HepG2 (cell line): ENCODE measurements around the gene EHBP1. TPM values are rescaled to one million over a fixed set of nuclear protein-coding genes. Genes with fewer than 3 reads are reported as not detected.

Experiments
- ATAC-seq: fragments of 200-7000 bp; cut with Tn5 transposase; 3 replicates; pipeline ENCODE4 v1.9.1; 2020; ENCODE audit warnings: mild to moderate bottlenecking, moderate library complexity
- BruUV-seq: library from RNA; stranded (reverse); fragments of 400-500 nt; replicated peaks from 2 replicates; lab custom pipeline; 2021; lab: Mats Ljungman, UMichigan
- CTCF ChIA-PET: fragments of 300-600 bp; formaldehyde crosslinking; extraction: SDS; loops from one replicate; lab custom pipeline; 2021; ENCODE audit warnings: low total read pairs, inconsistent platforms, low intra/inter-chr PET ratio; lab: Yijun Ruan, JAX
- POLR2A ChIA-PET: fragments of 350-600 bp; sonication (Branson Sonifier 250); formaldehyde crosslinking; loops from one replicate; lab custom pipeline; 2020; ENCODE audit warnings: antibody characterized with exemption, inconsistent platforms; lab: Yijun Ruan, JAX
- DNase-seq: peaks from one replicate; pipeline ENCODE4 v3.0.0-alpha.2; 2015; ENCODE audit warnings: low spot score
- FAIRE-seq: peaks from 3 replicates; lab custom pipeline; 2011; peaks lifted over from hg19 to GRCh38; lab: Jason Lieb, UNC
- H2AFZ ChIP-seq: one replicate; pipeline ENCODE4 v1.6.1; 2011; ENCODE audit warnings: low read length, inconsistent platforms
- H3K27ac ChIP-seq: fragments of 300-600 bp; 3 replicates; pipeline ENCODE4 v1.8.0; 2011; ENCODE audit warnings: mixed run types, mild to moderate bottlenecking, mixed read lengths, low read length, inconsistent platforms; ENCODE audit not compliant: insufficient read depth; ENCODE audit errors: extremely low read length
- H3K27me3 ChIP-seq, 2 experiments: fragments of 200-600 bp in 1 of 2; 2 replicates in 1 of 2; 3 replicates in 1 of 2; pipeline versions ENCODE4 v1.6.0 to v1.8.0; 2011; ENCODE audit warnings: low read length in 2 of 2, mild to moderate bottlenecking in 2 of 2, moderate library complexity in 2 of 2, inconsistent platforms in 1 of 2; ENCODE audit not compliant: insufficient read depth in 2 of 2, control insufficient read depth in 1 of 2
- H3K36me3 ChIP-seq, 2 experiments: fragments of 200-600 bp in 1 of 2; replicated peaks in 1 of 2; 2 replicates in 1 of 2; 3 replicates in 1 of 2; pipeline versions ENCODE4 v1.5.1 to v1.8.0; 2011; ENCODE audit warnings: low read length in 2 of 2, inconsistent platforms in 1 of 2; ENCODE audit not compliant: insufficient read depth in 2 of 2, control insufficient read depth in 1 of 2
- H3K4me1 ChIP-seq: 2 replicates; pipeline ENCODE4 v1.5.1; 2012; ENCODE audit warnings: low read length, inconsistent platforms; ENCODE audit not compliant: insufficient read depth
- H3K4me2 ChIP-seq: 2 replicates; pipeline ENCODE4 v1.6.0; 2011; ENCODE audit warnings: low read depth, low read length, inconsistent platforms
- H3K4me3 ChIP-seq, 3 experiments: fragments of 200-600 bp in 1 of 3; sonication (generic), shearing (Covaris generic) in 1 of 3; replicated peaks in 1 of 3; 2 replicates each; pipeline ENCODE4 v1.5.1; 2011 to 2016; ENCODE audit warnings: low read length in 3 of 3, inconsistent platforms in 2 of 3, low read depth in 2 of 3, mild to moderate bottlenecking in 2 of 3, control low read depth in 1 of 3, mixed read lengths in 1 of 3; ENCODE audit not compliant: insufficient read depth in 1 of 3
- H3K79me2 ChIP-seq: one replicate; pipeline ENCODE4 v1.6.1; 2011; ENCODE audit warnings: low read length, inconsistent platforms; ENCODE audit not compliant: insufficient read depth
- H3K9ac ChIP-seq: 2 replicates; pipeline ENCODE4 v1.6.0; 2011; ENCODE audit warnings: mild to moderate bottlenecking, low read depth, low read length, inconsistent platforms; ENCODE audit not compliant: insufficient read depth
- H3K9me3 ChIP-seq: 2 replicates; pipeline ENCODE4 v1.5.1; 2012; ENCODE audit warnings: mild to moderate bottlenecking, low read length
- H4K20me1 ChIP-seq: 2 replicates; pipeline ENCODE4 v1.6.0; 2011; ENCODE audit warnings: inconsistent platforms, mild to moderate bottlenecking, low read length, moderate library complexity; ENCODE audit not compliant: insufficient read depth
- SP5 ChIP-seq: IDR thresholded peaks from 2 replicates; pipeline ENCODE4 v1.6.1; 2016; ENCODE audit warnings: low read depth, borderline replicate concordance
- TARDBP ChIP-seq: sonication (generic); formaldehyde crosslinking; IDR thresholded peaks from 2 replicates; pipeline ENCODE4 v1.8.0; 2022; ENCODE audit warnings: mild to moderate bottlenecking, missing genetic modification reagents
- ZMYM4 ChIP-seq: sonication (generic); formaldehyde crosslinking; IDR thresholded peaks from 2 replicates; pipeline ENCODE4 v1.8.1; 2023; ENCODE audit warnings: mild to moderate bottlenecking, missing genetic modification reagents
- ZNF646 ChIP-seq: sonication (generic); formaldehyde crosslinking; IDR thresholded peaks from 2 replicates; pipeline ENCODE4 v1.9.0; 2021; ENCODE audit warnings: mild to moderate bottlenecking, missing genetic modification reagents
- ZSCAN25 ChIP-seq: sonication (generic); formaldehyde crosslinking; IDR thresholded peaks from 2 replicates; pipeline ENCODE4 v1.8.0; 2022; ENCODE audit warnings: mild to moderate bottlenecking, missing genetic modification reagents
- WGBS: methylation state at CpG from one replicate; pipeline ENCODE4 v1.1.6; 2017; ENCODE audit warnings: low lambda C conversion rate; 5-methylcytosine and 5-hydroxymethylcytosine counted together
- in situ Hi-C: cut with HindIII; loops from 2 replicates; pipeline ENCODE4 v1.10.0; 2017; ENCODE audit warnings: low pct_unique_long_range_greater_than_20kb; ENCODE audit not compliant: extremely low pct_ligation_motif_present
- intact Hi-C: fragments of 100-400 bp; cut with micrococcal nuclease; formaldehyde crosslinking; loops from one replicate; pipeline ENCODE4 v1.10.0; 2022; ENCODE audit not compliant: unreplicated experiment
- polyA plus RNA-seq, 8 experiments: library from polyadenylated mRNA; depleted of rRNA in 3 of 8; stranded (reverse) in 7 of 8; unstranded in 1 of 8; fragments of >200 nt; fragmentation: Illumina TruSeq in 4 of 8; extraction: Trizol in 4 of 8; gene quantifications; 2 replicates each; pipeline versions ENCODE4 v1.2.1 to v1.2.3, GENCODE V29; 2011 to 2016; ENCODE audit warnings: low read depth in 4 of 8, missing spikeins in 1 of 8, mixed read lengths in 1 of 8; ENCODE audit not compliant: insufficient read depth in 1 of 8
- total RNA-seq, 5 experiments: library from RNA; depleted of rRNA; stranded (reverse); fragments of >200 nt; fragmentation: Illumina TruSeq; extraction: Trizol; gene quantifications; 2 replicates each; pipeline ENCODE4 v1.2.3, GENCODE V29; 2016; ENCODE audit warnings: low read depth in 1 of 5
- TF ChIP-seq, protein P1 (sequence below): sonication (generic); formaldehyde crosslinking; IDR thresholded peaks from 2 replicates; pipeline ENCODE4 v1.5.1; 2020; ENCODE audit warnings: mild to moderate bottlenecking, missing genetic modification reagents, borderline replicate concordance

The EHBP1 gene
- total and polyA plus RNA-seq, 2 of the 13 experiments (the other 11 are each of a cell fraction or from before 2014, with no cell fraction given) = 93.5 to 146 TPM

DNA sequence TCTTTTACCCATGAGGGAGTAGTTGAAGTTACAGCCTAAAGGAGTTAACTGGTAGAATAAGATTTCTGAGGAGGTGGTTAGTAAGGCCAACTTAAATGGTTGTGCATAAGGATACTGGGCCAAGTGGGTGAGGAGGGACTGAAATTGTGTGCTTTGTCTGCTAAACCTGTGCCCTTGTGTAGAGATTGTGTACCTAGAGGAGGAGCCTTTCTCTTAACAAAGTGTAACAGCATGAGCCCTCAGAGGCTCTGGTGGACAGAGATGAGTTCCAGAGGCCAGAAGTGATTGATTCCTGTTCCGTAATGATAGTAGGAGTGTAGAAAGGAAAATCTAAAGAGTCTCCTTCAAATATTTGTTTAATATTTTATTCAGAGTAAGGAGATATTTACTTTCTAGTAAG, 388.0 kb downstream of the EHBP1 start:
- intact Hi-C loops (no loop called here), in situ Hi-C loops (loop anchor here (25.0 kb wide), 1 partner anchor 194 kb away; no protein-coding TSS in a partner anchor)
- no peak for FAIRE-seq
- no peaks in the 10 kb centered on the region for H4K20me1 ChIP-seq
- CTCF ChIA-PET = no interaction called here
- TF ChIP-seq ZMYM4 (CRISPR knock-in tag) (0 out of 2 replicates have a peak, but pooled peaks have one; percentile 16), ZSCAN25 (no peak), SP5 (CRISPR knock-in tag) (0 out of 2 replicates have a peak, but pooled peaks have one; percentile 21), TARDBP (CRISPR knock-in tag) (0 out of 2 replicates have a peak, but pooled peaks have one; percentile 24), ZNF646 (CRISPR knock-in tag) (peak; percentile 16; the same call in 1 of the 2 replicates)
- TF ChIP-seq, protein P1, sequence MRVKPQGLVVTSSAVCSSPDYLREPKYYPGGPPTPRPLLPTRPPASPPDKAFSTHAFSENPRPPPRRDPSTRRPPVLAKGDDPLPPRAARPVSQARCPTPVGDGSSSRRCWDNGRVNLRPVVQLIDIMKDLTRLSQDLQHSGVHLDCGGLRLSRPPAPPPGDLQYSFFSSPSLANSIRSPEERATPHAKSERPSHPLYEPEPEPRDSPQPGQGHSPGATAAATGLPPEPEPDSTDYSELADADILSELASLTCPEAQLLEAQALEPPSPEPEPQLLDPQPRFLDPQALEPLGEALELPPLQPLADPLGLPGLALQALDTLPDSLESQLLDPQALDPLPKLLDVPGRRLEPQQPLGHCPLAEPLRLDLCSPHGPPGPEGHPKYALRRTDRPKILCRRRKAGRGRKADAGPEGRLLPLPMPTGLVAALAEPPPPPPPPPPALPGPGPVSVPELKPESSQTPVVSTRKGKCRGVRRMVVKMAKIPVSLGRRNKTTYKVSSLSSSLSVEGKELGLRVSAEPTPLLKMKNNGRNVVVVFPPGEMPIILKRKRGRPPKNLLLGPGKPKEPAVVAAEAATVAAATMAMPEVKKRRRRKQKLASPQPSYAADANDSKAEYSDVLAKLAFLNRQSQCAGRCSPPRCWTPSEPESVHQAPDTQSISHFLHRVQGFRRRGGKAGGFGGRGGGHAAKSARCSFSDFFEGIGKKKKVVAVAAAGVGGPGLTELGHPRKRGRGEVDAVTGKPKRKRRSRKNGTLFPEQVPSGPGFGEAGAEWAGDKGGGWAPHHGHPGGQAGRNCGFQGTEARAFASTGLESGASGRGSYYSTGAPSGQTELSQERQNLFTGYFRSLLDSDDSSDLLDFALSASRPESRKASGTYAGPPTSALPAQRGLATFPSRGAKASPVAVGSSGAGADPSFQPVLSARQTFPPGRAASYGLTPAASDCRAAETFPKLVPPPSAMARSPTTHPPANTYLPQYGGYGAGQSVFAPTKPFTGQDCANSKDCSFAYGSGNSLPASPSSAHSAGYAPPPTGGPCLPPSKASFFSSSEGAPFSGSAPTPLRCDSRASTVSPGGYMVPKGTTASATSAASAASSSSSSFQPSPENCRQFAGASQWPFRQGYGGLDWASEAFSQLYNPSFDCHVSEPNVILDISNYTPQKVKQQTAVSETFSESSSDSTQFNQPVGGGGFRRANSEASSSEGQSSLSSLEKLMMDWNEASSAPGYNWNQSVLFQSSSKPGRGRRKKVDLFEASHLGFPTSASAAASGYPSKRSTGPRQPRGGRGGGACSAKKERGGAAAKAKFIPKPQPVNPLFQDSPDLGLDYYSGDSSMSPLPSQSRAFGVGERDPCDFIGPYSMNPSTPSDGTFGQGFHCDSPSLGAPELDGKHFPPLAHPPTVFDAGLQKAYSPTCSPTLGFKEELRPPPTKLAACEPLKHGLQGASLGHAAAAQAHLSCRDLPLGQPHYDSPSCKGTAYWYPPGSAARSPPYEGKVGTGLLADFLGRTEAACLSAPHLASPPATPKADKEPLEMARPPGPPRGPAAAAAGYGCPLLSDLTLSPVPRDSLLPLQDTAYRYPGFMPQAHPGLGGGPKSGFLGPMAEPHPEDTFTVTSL (CRISPR knock-in tag) = no peak
- TF ChIP-seq, all 625 proteins: peak for 4
- Histone ChIP-seq H3K4me2 (no peak overlapping the region), H3K27me3 (no peaks in the 10 kb centered on the region; a peak in 1 of 5 replicates), H3K36me3 (no peaks in the 10 kb centered on the region), H3K9me3 (no peaks in the 10 kb centered on the region), H3K79me2 (no peaks in the 10 kb centered on the region), H3K9ac (no peak overlapping the region), H3K4me3 (no peak overlapping the region), H3K4me1 (peaks cover 4% of the 10 kb centered on the region), H3K27ac (no peak overlapping the region), H2AFZ (no peak overlapping the region)
- POLR2A ChIA-PET = no interaction called here
- BruUV-seq = no TSS peak
- no peak for DNase-seq
- peak; percentile 66; the same call in 2 of the 3 replicates for ATAC-seq
- WGBS = 2% methylated on average over 1 of the region's 1 CpG
